Right cardiac atrium (tissue), 5 donors: ENCODE measurements around the gene SMTN. TPM values are rescaled to one million over a fixed set of nuclear protein-coding genes. Genes with fewer than 3 reads are reported as not detected.
"Not testable (repeated sequence)": the region's sequence is repeated elsewhere in the genome, so short reads cannot be mapped to it uniquely, and the experiment has no call there.

Experiments used
- ATAC-seq, 2 donors: fragments of 200-7000 bp; cut with Tn5 transposase; one replicate each; pipeline versions ENCODE4 v1.8.0 to v1.9.1; 2020; ENCODE audit warnings: moderate library complexity in 2 of 2, mild to moderate bottlenecking in 1 of 2
- DNase-seq, 3 donors: peaks; one replicate each; pipeline ENCODE4 v3.0.0-alpha.2; 2020
- H3K27ac ChIP-seq: one replicate; pipeline ENCODE4 v1.5.1; 2013; ENCODE audit warnings: mild to moderate bottlenecking, low read length, control low read depth, moderate library complexity
- H3K27me3 ChIP-seq: one replicate; pipeline ENCODE4 v1.6.1; 2013; ENCODE audit not compliant: control insufficient read depth, insufficient read depth
- H3K4me1 ChIP-seq: one replicate; pipeline ENCODE4 v1.6.1; 2013; ENCODE audit warnings: low read length; ENCODE audit not compliant: control insufficient read depth, insufficient read depth
- H3K4me3 ChIP-seq: one replicate; pipeline ENCODE4 v1.5.1; 2013; ENCODE audit warnings: low read length, control low read depth
- H3K9me3 ChIP-seq: one replicate; pipeline ENCODE4 v1.6.1; 2013; ENCODE audit warnings: low read length; ENCODE audit not compliant: control insufficient read depth
- WGBS: extraction: QIAGEN DNeasy Blood & Tissue Kit; methylation state at CpG from one replicate; pipeline ENCODE4 v1.1.7; 2013; 5-methylcytosine and 5-hydroxymethylcytosine counted together
- intact Hi-C, 4 donors: fragments of 100-400 bp; cut with DNase I; formaldehyde crosslinking; loops; one replicate each; pipeline versions ENCODE4 v1.11.0 to v1.14.0; 2022 to 2023
- polyA plus RNA-seq: library from polyadenylated mRNA; stranded (reverse); fragments of 200-250 nt; gene quantifications from one replicate; pipeline ENCODE4 v1.2.3, GENCODE V29; 2013
- total RNA-seq, 4 donors: library from RNA; stranded (reverse); fragmentation: NEBNext Ultra II Directional; extraction: Animal tissue kit (Norgen Biotek cat#: 25700); gene quantifications; one replicate each; pipeline ENCODE4 v1.2.1, GENCODE V29; 2021
- donor health status: healthy with polysubstance abuse.
- donor health status: DM: no; HTN: yes; CAD: no.
- donor health status: DM: no; HTN: no; CAD: no.
- donor health status: DM: no; HTN: yes; CAD: no; lungs with severe emphysema.
- donor health status: DM: yes; HTN: yes; CAD: no.

Gene SMTN
- total and polyA plus RNA-seq, 5 donors = 156 to 233 (median 211) TPM

- Histone ChIP-seq H3K27ac (no peak overlapping the region), H3K4me1 (peaks cover 2% of the 10 kb centered on the region), H3K9me3 (no peaks in the 10 kb centered on the region), H3K27me3 (no peaks in the 10 kb centered on the region), H3K4me3 (no peak overlapping the region)
- WGBS = 88% methylated on average over 4 of the region's 4 CpGs
- no peak for ATAC-seq
- intact Hi-C loops = loop anchor here in 1 of 4 donors (10.0 kb wide), 1 partner anchor 74 kb away; no protein-coding TSS in a partner anchor
- DNase-seq = no peak
Observed at GRCh38 chr22:31048570-31048969, 32.5 kb upstream of the SMTN start.

- no peak overlapping the region for H3K4me3 ChIP-seq
- DNase-seq (no peak), ATAC-seq (peak in 1 of 2 donors; percentile 38)
- intact Hi-C loops = loop anchor here in 1 of 4 donors (10.0 kb wide), 1 partner anchor 75 kb away; no protein-coding TSS in a partner anchor
- H3K9me3 ChIP-seq = no peaks in the 10 kb centered on the region
- H3K4me1 ChIP-seq = peaks cover 2% of the 10 kb centered on the region
- no peaks in the 10 kb centered on the region for H3K27me3 ChIP-seq
- WGBS = 59% methylated on average over 3 of the region's 3 CpGs
- peak overlapping the region; percentile 51 for H3K27ac ChIP-seq
Observed at GRCh38 chr22:31049815-31050420, 31.2 kb upstream of the SMTN start.

- ATAC-seq = peak in 1 of 2 donors; percentile 30
- H3K27ac ChIP-seq = peak overlapping the region; percentile 75
- intact Hi-C loops = no loop called here
- H3K4me1 ChIP-seq = no peaks in the 10 kb centered on the region
- H3K9me3 ChIP-seq = no peaks in the 10 kb centered on the region
- no peaks in the 10 kb centered on the region for H3K27me3 ChIP-seq
- WGBS = 45% methylated on average over 5 of the region's 5 CpGs
- no peak for DNase-seq
- no peak overlapping the region for H3K4me3 ChIP-seq
Observed at GRCh38 chr22:31055117-31055634, 25.9 kb upstream of the SMTN start.

GRCh38 chr22:31055635-31056159 is 25.4 kb upstream of the SMTN start:
- WGBS = 26% methylated on average over 13 of the region's 13 CpGs

GRCh38 chr22:31056986-31057599 is 24.0 kb upstream of the SMTN start:
- ATAC-seq (no peak), DNase-seq (no peak)
- Histone ChIP-seq H3K4me1 (no peaks in the 10 kb centered on the region), H3K9me3 (no peaks in the 10 kb centered on the region), H3K27ac (no peak overlapping the region), H3K4me3 (no peak overlapping the region), H3K27me3 (no peaks in the 10 kb centered on the region)
- intact Hi-C loops = no loop called here
- WGBS = 71% methylated on average over 5 of the region's 5 CpGs

More at GRCh38 chr22:31055635-31056159, 25.4 kb upstream of the SMTN start:
- Histone ChIP-seq H3K9me3 (no peaks in the 10 kb centered on the region), H3K4me1 (no peaks in the 10 kb centered on the region), H3K27me3 (no peaks in the 10 kb centered on the region), H3K4me3 (no peak overlapping the region), H3K27ac (peak overlapping the region; percentile 77)
- DNase-seq = peak; percentile 94 to 95 (median 94)
- intact Hi-C loops = no loop called here
- ATAC-seq = peak; percentile 96

GRCh38 chr22:31059663-31060062 is 21.5 kb upstream of the SMTN start:
- DNase-seq = peak in 1 of 3 donors; percentile 64
- intact Hi-C loops, H3K4me3 ChIP-seq, H3K27ac ChIP-seq, ATAC-seq, H3K9me3 ChIP-seq, H3K4me1 ChIP-seq, H3K27me3 ChIP-seq: not testable (repeated sequence)
- WGBS = 50% methylated on average over 6 of the region's 6 CpGs

GRCh38 chr22:31062566-31063230 is 18.4 kb upstream of the SMTN start:
- no peak for DNase-seq
- no peaks in the 10 kb centered on the region for H3K4me1 ChIP-seq
- intact Hi-C loops = no loop called here
- no peak overlapping the region for H3K27ac ChIP-seq
- ATAC-seq = no peak
- 71% methylated on average over 2 of the region's 2 CpGs for WGBS
- no peak overlapping the region for H3K4me3 ChIP-seq
- no peaks in the 10 kb centered on the region for H3K9me3 ChIP-seq
- H3K27me3 ChIP-seq = no peaks in the 10 kb centered on the region

- no peak for DNase-seq
- Histone ChIP-seq H3K27me3 (no peaks in the 10 kb centered on the region), H3K27ac (no peak overlapping the region), H3K4me1 (no peaks in the 10 kb centered on the region), H3K9me3 (no peaks in the 10 kb centered on the region), H3K4me3 (no peak overlapping the region)
- no peak for ATAC-seq
- 91% methylated on average over 6 of the region's 6 CpGs for WGBS
- intact Hi-C loops = no loop called here
Observed at GRCh38 chr22:31064369-31064768, 16.7 kb upstream of the SMTN start.

GRCh38 chr22:31068970-31069369 is 12.1 kb upstream of the SMTN start:
- intact Hi-C loops = no loop called here
- H3K4me3 ChIP-seq = no peak overlapping the region

GRCh38 chr22:31069691-31070314 is 11.3 kb upstream of the SMTN start:
- H3K4me1 ChIP-seq, intact Hi-C loops, DNase-seq, H3K27ac ChIP-seq, H3K27me3 ChIP-seq, H3K9me3 ChIP-seq, H3K4me3 ChIP-seq: not testable (repeated sequence)
- WGBS = 91% methylated on average over 6 of the region's 6 CpGs
- ATAC-seq = peak in 1 of 2 donors; percentile 13

More at GRCh38 chr22:31068970-31069369, 12.1 kb upstream of the SMTN start:
- DNase-seq (no peak), ATAC-seq (no peak)
- Histone ChIP-seq H3K9me3 (no peaks in the 10 kb centered on the region), H3K27me3 (no peaks in the 10 kb centered on the region), H3K4me1 (no peaks in the 10 kb centered on the region), H3K27ac (no peak overlapping the region)
- 78% methylated on average over 11 of the region's 11 CpGs for WGBS
